EL (cell line): ENCODE measurements around the gene ZNF276.
A peak's percentile ranks its signal among the peaks of the same experiment; 100 is the strongest.
"Not testable (repeated sequence)": the region's sequence is repeated elsewhere in the genome, so short reads cannot be mapped to it uniquely, and the experiment has no call there.

Experiments
- DNase-seq: peaks from one replicate; pipeline ENCODE4 v3.0.0-alpha.2; 2016

Gene ZNF276

GRCh38 chr16:89720813-89721545 is at the start of gene ZNF276, which contains the start of gene VPS9D1:
Gene ZNF276, plus strand, starts transcription at chr16:89721537. Its CDS starts 104 bp downstream, at chr16:89721641.
Gene VPS9D1, minus strand, starts transcription at chr16:89720898. Its CDS starts 37 bp downstream, at chr16:89720861.
- peak; percentile 72 for DNase-seq

GRCh38 chr16:89671565-89671964 is 49.8 kb upstream of the ZNF276 start:
- not testable (repeated sequence) for DNase-seq

- DNase-seq: no peak
These were observed 49.0 kb upstream of the ZNF276 start for GRCh38 chr16:89672177-89672941.

- DNase-seq: no peak
These were observed 43.1 kb upstream of the ZNF276 start for GRCh38 chr16:89678258-89678657.

GRCh38 chr16:89685916-89686315 is 35.4 kb upstream of the ZNF276 start:
- no peak for DNase-seq

- peak; percentile 89 for DNase-seq
These were observed 34.7 kb upstream of the ZNF276 start, which contains the start of gene CDK10 for GRCh38 chr16:89686520-89687091. Gene CDK10, plus strand, starts transcription at chr16:89686689. Its CDS starts 22 bp downstream, at chr16:89686711.

GRCh38 chr16:89687092-89687940 is 34.0 kb upstream of the ZNF276 start:
- DNase-seq: peak; percentile 50

- no peak for DNase-seq
These were observed 32.9 kb upstream of the ZNF276 start for GRCh38 chr16:89688395-89688794.

GRCh38 chr16:89689142-89689541 is 32.2 kb upstream of the ZNF276 start:
- DNase-seq: no peak

GRCh38 chr16:89689621-89690020 is 31.7 kb upstream of the ZNF276 start:
- DNase-seq: not testable (repeated sequence)

GRCh38 chr16:89690392-89690901 is 30.9 kb upstream of the ZNF276 start:
- DNase-seq: no peak

- no peak for DNase-seq
These were observed 29.9 kb upstream of the ZNF276 start for GRCh38 chr16:89691231-89691985.

- DNase-seq: no peak
These were observed 29.3 kb upstream of the ZNF276 start for GRCh38 chr16:89691986-89692569.

GRCh38 chr16:89693289-89693731 is 28.0 kb upstream of the ZNF276 start:
- no peak for DNase-seq

GRCh38 chr16:89693931-89694783 is 27.2 kb upstream of the ZNF276 start:
- no peak for DNase-seq

GRCh38 chr16:89694784-89695085 is 26.6 kb upstream of the ZNF276 start:
- DNase-seq: not testable (repeated sequence)

- no peak for DNase-seq
These were observed 26.1 kb upstream of the ZNF276 start for GRCh38 chr16:89695086-89695874.

- DNase-seq: no peak
These were observed 25.3 kb upstream of the ZNF276 start for GRCh38 chr16:89695875-89696669.
